HUES6 (cell line): ENCODE results near the gene CHTF18.

Experiments used
- H3K27ac ChIP-seq: 2 replicates; pipeline ENCODE4 v1.7.0; 2013; ENCODE audit warnings: low read depth, mild to moderate bottlenecking, low read length, inconsistent platforms
- H3K27me3 ChIP-seq: 2 replicates; pipeline ENCODE4 v1.6.1; 2013; ENCODE audit warnings: low read length; ENCODE audit not compliant: control insufficient read depth, insufficient read depth
- H3K36me3 ChIP-seq: 2 replicates; pipeline ENCODE4 v1.6.1; 2013; ENCODE audit warnings: low read length; ENCODE audit not compliant: control insufficient read depth, insufficient read depth
- H3K4me1 ChIP-seq: 2 replicates; pipeline ENCODE4 v1.6.1; 2013; ENCODE audit warnings: low read length; ENCODE audit not compliant: control insufficient read depth, insufficient read depth
- H3K4me3 ChIP-seq: 2 replicates; pipeline ENCODE4 v1.5.1; 2013; ENCODE audit warnings: low read depth, low read length
- H3K9ac ChIP-seq: one replicate; pipeline ENCODE4 v1.6.1; 2013; ENCODE audit warnings: mild to moderate bottlenecking, low read length
- H3K9me3 ChIP-seq: 2 replicates; pipeline ENCODE4 v1.6.1; 2013; ENCODE audit warnings: low read depth, low read length; ENCODE audit not compliant: control insufficient read depth, insufficient read depth

The CHTF18 gene

DNA sequence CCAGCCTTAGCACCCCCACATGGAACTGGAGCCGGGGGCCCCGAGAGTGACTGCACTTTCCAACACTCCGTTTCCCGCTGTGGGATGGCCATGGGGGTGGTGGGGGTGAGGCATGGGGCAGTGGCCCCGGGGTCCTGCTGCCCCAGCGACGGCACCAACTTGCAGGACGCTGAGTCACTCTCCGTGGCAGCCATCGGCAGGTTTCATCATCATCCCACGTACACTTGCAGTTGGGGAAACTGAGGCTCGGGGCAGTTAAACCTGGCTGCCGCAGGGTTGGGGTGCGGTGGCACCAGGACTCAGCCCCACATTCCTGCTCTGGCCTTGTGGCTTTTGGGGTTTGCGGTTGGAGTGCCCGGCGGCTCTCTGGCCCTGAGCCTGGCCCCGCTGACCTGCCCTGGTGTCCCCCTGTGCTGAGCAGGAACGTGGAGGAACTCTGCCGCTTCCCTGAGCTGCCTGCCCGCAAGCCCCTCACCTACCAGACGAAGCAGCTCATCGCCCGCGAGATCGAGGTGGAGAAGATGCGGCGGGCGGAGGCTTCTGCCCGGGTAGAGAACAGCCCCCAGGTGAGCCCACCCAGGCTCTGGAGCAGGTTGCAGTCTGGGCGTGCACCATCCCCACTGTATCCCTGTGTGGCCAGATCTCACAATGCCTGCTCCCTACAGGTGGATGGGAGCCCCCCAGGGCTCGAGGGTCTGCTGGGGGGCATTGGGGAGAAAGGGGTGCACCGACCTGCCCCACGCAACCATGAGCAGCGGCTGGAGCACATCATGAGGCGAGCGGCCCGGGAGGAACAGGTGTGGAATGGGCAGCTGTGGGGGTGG is 8.1 kb downstream of the CHTF18 start:
- H3K27me3 ChIP-seq: peaks cover 20% of the 10 kb centered on the region
- peaks cover 45% of the 10 kb centered on the region for H3K36me3 ChIP-seq
- H3K4me1 ChIP-seq: peaks cover 8% of the 10 kb centered on the region
- no peak overlapping the region for H3K4me3 ChIP-seq
- no peak overlapping the region for H3K9ac ChIP-seq
- H3K27ac ChIP-seq: no peak overlapping the region
- no peaks in the 10 kb centered on the region for H3K9me3 ChIP-seq

DNA sequence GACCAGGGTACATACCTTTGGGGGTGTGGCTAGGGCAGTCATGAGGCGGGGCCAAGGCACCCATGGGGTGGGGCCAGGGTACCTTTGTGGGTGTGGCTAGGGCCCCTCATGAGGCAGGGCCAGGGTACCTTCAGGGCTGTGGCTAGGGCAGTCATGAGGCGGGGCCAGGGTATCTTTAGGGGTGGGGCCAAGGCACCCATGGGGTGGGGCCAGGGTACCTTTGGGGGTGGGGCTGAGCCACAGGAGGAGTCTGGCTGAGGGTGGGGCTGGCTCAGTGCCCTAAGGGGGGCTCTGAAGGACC is 8.7 kb downstream of the CHTF18 start:
- Histone ChIP-seq H3K9me3 (no peaks in the 10 kb centered on the region), H3K36me3 (peaks cover 39% of the 10 kb centered on the region), H3K4me3 (no peak overlapping the region), H3K27ac (no peak overlapping the region), H3K9ac (no peak overlapping the region), H3K4me1 (peaks cover 8% of the 10 kb centered on the region), H3K27me3 (peaks cover 26% of the 10 kb centered on the region)

- Histone ChIP-seq H3K27ac (no peak overlapping the region), H3K4me1 (peaks cover 8% of the 10 kb centered on the region), H3K4me3 (no peak overlapping the region), H3K36me3 (peaks cover 33% of the 10 kb centered on the region), H3K9me3 (no peaks in the 10 kb centered on the region), H3K27me3 (peaks cover 32% of the 10 kb centered on the region), H3K9ac (no peak overlapping the region)
Measured at GRCh38 chr16:797686-798085, 9.3 kb downstream of the CHTF18 start.

GRCh38 chr16:798666-799065 is 10.2 kb downstream of the CHTF18 start:
- H3K27me3 ChIP-seq: peaks cover 42% of the 10 kb centered on the region
- H3K36me3 ChIP-seq: peaks cover 25% of the 10 kb centered on the region
- H3K4me3 ChIP-seq: no peak overlapping the region
- peaks cover 8% of the 10 kb centered on the region for H3K4me1 ChIP-seq
- H3K27ac ChIP-seq: no peak overlapping the region
- H3K9me3 ChIP-seq: no peaks in the 10 kb centered on the region
- no peak overlapping the region for H3K9ac ChIP-seq

DNA sequence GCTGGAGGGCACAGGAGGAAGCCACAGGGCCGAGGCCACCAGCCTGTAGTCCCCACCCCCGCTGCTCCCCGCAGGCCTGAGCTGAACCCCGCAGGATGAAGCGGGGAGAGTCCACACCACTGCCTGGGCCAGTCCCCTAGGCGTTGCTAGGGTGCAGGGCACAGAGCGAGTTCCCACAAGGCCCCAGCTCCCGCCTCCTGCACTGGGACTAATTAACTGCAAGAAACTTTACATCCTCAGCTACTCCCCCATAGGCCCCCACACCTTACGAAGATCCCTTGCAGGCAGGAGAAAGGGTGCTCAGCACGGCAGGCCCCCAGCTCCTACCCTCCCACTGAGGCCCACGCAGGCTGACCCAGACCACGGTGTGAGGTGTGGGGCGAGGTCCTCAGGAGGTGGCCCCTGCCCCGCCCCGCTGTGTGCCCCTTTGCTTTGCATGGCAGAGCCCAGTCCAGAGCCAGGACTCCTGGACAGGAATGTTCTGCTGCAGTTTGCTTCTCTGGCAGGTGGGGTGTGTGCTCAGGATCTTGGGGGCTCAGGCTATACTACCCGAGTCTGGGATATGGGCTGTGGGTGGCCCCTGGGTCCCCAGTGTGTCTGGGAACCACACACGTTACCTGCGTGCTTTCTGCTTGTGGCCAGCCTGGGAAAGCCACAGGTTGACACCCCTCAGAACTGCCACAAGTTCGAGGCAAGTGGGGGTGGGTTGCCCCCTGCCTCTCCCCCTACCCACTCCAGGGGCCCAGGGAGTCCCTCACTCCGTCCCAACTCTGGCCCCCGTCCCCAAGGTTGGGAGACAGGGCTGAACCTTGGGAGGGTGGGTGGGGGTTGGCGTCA is 10.9 kb downstream of the CHTF18 start:
- peaks cover 21% of the 10 kb centered on the region for H3K36me3 ChIP-seq
- no peak overlapping the region for H3K27ac ChIP-seq
- H3K9ac ChIP-seq: no peak overlapping the region
- H3K9me3 ChIP-seq: no peaks in the 10 kb centered on the region
- no peak overlapping the region for H3K4me3 ChIP-seq
- peaks cover 47% of the 10 kb centered on the region for H3K27me3 ChIP-seq
- peaks cover 8% of the 10 kb centered on the region for H3K4me1 ChIP-seq

GRCh38 chr16:799948-800833 is 11.8 kb downstream of the CHTF18 start, which contains the start of gene GNG13:
Gene GNG13, minus strand, starts transcription at chr16:800734. Its CDS starts 1,657 bp downstream, at chr16:799077.
- Histone ChIP-seq H3K4me3 (peak within 1 kb of the TSS; percentile 57), H3K27ac (no peak within 1 kb of the TSS), H3K4me1 (peaks cover 8% of the 10 kb centered on the region), H3K9me3 (no peaks in the 10 kb centered on the region), H3K27me3 (peaks cover 56% of the 10 kb centered on the region), H3K9ac (peak within 1 kb of the TSS; percentile 17), H3K36me3 (peaks cover 21% of the 10 kb centered on the region)

- H3K9me3 ChIP-seq: no peaks in the 10 kb centered on the region
- H3K27ac ChIP-seq: no peak overlapping the region
- no peak overlapping the region for H3K9ac ChIP-seq
- peak overlapping the region; percentile 57 for H3K4me3 ChIP-seq
- peaks cover 16% of the 10 kb centered on the region for H3K36me3 ChIP-seq
- peaks cover 58% of the 10 kb centered on the region for H3K27me3 ChIP-seq
- peaks cover 8% of the 10 kb centered on the region for H3K4me1 ChIP-seq
Measured at GRCh38 chr16:800834-801511, 12.6 kb downstream of the CHTF18 start.

DNA sequence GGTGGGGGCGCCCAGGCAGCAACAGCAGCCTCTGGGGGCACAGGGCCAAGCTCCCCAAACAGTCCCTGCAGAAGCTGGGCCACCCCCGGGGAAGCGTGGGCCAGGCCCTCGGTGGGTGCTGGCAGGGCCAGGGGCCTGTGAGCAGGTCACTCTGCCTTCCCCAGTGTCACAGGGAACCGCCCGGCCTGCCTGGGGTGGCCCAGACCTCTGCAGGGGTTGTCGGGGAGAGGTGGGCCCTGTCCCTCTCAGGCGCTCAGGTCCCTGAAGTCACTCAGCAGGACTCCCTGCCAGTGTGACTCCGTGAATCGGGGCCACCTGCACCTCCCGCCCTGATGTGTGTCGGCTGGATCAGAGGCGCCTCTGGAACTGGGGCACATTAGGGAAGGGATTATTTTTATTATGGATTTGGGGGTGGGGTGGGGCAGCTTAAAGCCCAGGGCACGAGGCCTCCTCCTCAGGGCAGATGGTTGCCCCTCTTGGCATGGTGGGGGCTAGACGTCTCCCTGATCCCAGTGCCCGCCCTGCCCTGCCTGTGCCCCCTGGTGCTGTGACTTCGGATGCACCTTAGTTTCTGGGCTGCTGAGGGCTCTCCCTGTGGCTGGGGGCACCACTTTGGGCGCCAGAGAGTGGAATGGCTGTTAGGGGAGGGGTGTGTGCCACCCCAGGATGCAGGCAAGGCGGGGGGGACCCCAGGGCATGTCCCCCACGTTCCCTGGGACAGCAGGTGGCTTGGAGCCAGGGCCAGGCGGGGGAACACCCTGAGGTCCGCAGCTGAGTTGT is 13.4 kb downstream of the CHTF18 start:
- H3K27me3 ChIP-seq: peaks cover 58% of the 10 kb centered on the region
- peaks cover 10% of the 10 kb centered on the region for H3K36me3 ChIP-seq
- H3K9me3 ChIP-seq: no peaks in the 10 kb centered on the region
- H3K9ac ChIP-seq: no peak overlapping the region
- H3K4me1 ChIP-seq: peaks cover 8% of the 10 kb centered on the region
- no peak overlapping the region for H3K4me3 ChIP-seq
- H3K27ac ChIP-seq: no peak overlapping the region

DNA sequence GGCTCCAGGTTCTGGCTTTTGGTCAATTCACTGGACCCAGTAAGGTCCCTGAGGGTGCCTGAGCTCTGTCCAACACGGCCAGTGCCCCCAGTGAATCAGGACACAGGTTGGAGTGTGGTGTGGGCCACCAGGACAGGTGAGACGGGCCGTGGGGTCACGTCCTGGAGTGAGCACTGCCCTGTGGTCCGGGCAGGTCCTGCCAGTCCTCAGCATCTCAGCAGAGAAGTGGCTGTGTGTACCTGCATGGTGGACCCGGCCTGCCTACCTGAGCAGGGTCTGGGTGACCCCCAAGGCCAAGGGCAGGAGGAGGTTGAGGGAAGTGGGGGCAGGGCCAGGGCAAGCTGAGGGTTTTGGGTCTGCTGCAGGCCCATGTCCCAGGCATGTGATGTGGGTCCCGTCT is 14.0 kb downstream of the CHTF18 start:
- Histone ChIP-seq H3K4me3 (no peak overlapping the region), H3K9me3 (no peaks in the 10 kb centered on the region), H3K27ac (no peak overlapping the region), H3K27me3 (peaks cover 58% of the 10 kb centered on the region), H3K4me1 (peaks cover 8% of the 10 kb centered on the region), H3K9ac (no peak overlapping the region), H3K36me3 (peaks cover 6% of the 10 kb centered on the region)
